Thymus (tissue), 11 donors: ENCODE results near the gene ASTL. TPM values are rescaled to one million over a fixed set of nuclear protein-coding genes. Genes with fewer than 3 reads are reported as not detected.
"Not testable (repeated sequence)": the region's sequence is repeated elsewhere in the genome, so short reads cannot be mapped to it uniquely, and the experiment has no call there.

ENCODE experiments used
- DNase-seq, 9 donors: peaks; one replicate each; pipeline ENCODE4 v3.0.0-alpha.2; 2013; ENCODE audit warnings: low spot score in 9 of 9, low read depth in 6 of 9, missing footprints in 1 of 9
- H3K27ac ChIP-seq, 2 donors: one replicate each; pipeline ENCODE4 v1.5.1; 2013; ENCODE audit warnings: control low read depth in 1 of 2, low read depth in 1 of 2, low read length in 1 of 2, mild to moderate bottlenecking in 1 of 2, moderate library complexity in 1 of 2
- H3K27me3 ChIP-seq, 2 donors: one replicate each; pipeline ENCODE4 v1.5.1; 2013; ENCODE audit warnings: low read length in 1 of 2; ENCODE audit not compliant: control insufficient read depth in 2 of 2, insufficient read depth in 1 of 2
- H3K36me3 ChIP-seq, 2 donors: one replicate each; pipeline ENCODE4 v1.5.1; 2013; ENCODE audit warnings: low read length in 1 of 2, mild to moderate bottlenecking in 1 of 2, moderate library complexity in 1 of 2; ENCODE audit not compliant: control insufficient read depth in 2 of 2, insufficient read depth in 2 of 2
- H3K4me1 ChIP-seq, 2 donors: one replicate each; pipeline ENCODE4 v1.5.1; 2013; ENCODE audit warnings: low read length in 2 of 2; ENCODE audit not compliant: control insufficient read depth in 2 of 2, insufficient read depth in 2 of 2
- H3K4me3 ChIP-seq, 2 donors: one replicate each; pipeline ENCODE4 v1.5.1; 2013; ENCODE audit warnings: low read length in 2 of 2, control low read depth in 1 of 2, mild to moderate bottlenecking in 1 of 2
- H3K9me3 ChIP-seq, 2 donors: one replicate each; pipeline ENCODE4 v1.5.1; 2013; ENCODE audit warnings: low read length in 1 of 2, mild to moderate bottlenecking in 1 of 2; ENCODE audit not compliant: control insufficient read depth in 2 of 2, insufficient read depth in 1 of 2
- WGBS: extraction: QIAGEN DNeasy Blood & Tissue Kit; methylation state at CpG from one replicate; pipeline ENCODE4 v1.1.7; 2013; 5-methylcytosine and 5-hydroxymethylcytosine counted together
- polyA plus RNA-seq: library from polyadenylated mRNA; stranded (reverse); fragments of 200-250 nt; gene quantifications from one replicate; pipeline ENCODE4 v1.2.3, GENCODE V29; 2013
- total RNA-seq: library from RNA; stranded (reverse); fragments of 120-200 nt; gene quantifications from one replicate; pipeline ENCODE4 v1.2.4, GENCODE V29; 2013
- donor health status: healthy.

The ASTL gene
- total and polyA plus RNA-seq, 2 donors, result 0.42 to 2.9 TPM

DNA sequence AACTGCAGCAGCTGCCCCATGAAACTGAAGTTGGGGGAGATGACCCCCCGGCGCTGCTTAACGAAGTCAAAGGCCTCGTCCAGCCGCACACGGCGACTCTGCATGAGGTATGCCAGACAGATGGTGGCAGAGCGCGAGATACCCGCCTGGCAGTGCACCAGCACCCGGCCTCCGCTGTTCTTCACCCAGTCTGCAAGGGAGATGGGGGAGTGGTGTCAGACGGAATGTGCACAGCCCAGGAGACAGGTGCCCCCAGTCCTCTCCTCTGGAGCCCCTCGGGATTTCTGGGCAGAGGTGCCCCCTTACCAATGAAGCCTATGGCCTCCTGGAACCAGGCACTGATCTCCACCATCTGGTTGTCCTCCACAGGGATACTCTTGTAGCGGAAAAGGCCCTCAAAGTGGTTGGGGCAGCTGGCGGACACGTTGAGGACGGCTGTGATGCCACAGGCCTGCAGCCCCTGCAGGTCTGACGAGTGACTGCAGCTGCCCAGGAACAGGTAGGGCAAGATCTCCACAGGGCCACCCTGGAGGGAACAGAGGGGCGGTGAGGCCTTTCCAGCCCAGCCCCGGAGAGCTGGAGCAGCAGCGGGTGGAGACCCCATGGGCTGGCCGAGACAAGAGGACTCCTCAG, 5.7 kb upstream of the ASTL start:
- peak overlapping the region; percentile 75 to 84 for H3K4me3 ChIP-seq
- H3K36me3 ChIP-seq, result peaks cover 26 to 33% of the 10 kb centered on the region in 2 donors
- H3K27ac ChIP-seq, result peak overlapping the region; percentile 90 to 99
- peaks cover 0 to 2% of the 10 kb centered on the region in 2 donors for H3K27me3 ChIP-seq
- peak in 1 of 9 donors; percentile 68 for DNase-seq
- no peaks in the 10 kb centered on the region for H3K9me3 ChIP-seq
- peaks cover 45 to 73% of the 10 kb centered on the region in 2 donors for H3K4me1 ChIP-seq
- WGBS, result 39% methylated on average over 23 of the region's 23 CpGs

DNA sequence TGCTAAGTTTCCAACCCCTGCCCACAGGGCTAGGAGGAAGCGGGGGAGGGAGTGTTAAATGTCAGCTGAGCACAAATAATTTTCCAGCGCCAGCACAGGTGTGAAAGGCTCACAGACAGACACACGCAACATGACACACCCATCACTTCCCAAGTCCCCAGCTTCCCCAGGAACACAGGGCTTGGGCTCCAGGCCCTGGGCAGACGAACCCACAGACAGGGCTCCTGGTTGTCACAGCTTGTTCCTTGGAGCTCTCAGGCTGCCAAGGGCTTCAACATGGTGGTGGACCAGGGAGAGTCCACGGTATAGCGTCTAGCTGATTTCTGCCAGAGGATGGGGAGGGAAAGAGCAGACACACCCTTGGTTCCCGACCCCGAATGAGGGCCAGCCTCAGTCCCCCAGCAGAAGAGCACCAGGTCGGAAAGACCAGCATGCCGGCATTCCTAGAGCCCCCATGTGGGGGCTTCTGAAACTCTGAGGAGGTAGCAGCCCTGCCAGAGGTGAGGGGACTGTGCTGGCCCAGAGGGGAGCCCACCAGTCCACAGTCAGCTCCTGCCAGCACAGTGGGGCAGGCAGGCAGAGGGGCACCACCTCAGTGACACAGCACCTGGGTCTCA, 5.0 kb upstream of the ASTL start:
- Histone ChIP-seq H3K27me3 (peaks cover 0 to 2% of the 10 kb centered on the region in 2 donors), H3K9me3 (no peaks in the 10 kb centered on the region), H3K4me3 (peak overlapping the region; percentile 75 to 84), H3K36me3 (peaks cover 26 to 33% of the 10 kb centered on the region in 2 donors), H3K27ac (peak overlapping the region; percentile 90 to 99), H3K4me1 (peaks cover 40 to 71% of the 10 kb centered on the region in 2 donors)
- WGBS, result 70% methylated on average over 10 of the region's 10 CpGs
- DNase-seq, result peak in 1 of 9 donors; percentile 49

DNA sequence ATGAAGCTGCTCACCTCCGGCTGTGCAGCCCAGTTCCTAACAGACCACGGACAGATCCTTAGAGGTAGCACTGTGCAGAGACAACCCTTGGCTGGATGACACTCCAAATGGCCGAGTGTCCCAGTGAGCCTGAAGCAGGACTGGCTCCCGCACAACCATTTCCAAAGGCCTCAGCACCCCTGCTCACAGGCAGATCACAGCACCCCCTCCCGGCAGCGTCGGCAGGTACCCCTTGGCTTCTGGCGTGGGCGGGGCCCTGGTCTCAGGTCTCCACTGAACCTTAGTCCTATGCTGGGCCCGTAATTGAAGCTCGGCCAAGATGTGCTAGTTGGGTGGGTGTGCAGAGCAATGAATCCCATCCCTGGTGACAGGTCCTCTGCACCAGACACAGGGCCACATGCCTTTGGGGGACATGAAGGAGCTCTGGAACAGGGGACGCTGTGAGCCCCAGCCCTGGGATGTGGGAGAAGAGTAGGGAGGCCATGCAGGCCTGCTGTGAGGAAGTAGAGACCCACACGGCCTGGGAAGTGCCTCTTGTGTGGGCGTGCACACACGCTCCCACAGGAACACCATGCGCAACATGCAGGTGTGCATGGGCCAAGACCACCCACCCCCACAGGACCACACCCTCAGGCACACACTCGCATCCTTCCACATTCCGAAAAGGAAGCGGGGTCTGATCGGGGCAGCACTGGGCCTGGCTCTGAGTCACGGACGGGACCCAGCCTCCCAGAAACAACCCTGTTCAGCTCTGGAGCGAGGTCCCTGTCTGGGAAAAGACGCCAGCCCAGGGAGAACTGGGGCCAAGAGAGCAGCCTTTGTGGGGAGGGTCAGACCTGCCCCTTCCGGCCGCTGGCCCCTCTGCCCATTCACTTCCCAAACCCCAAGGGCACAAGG, 4.2 kb upstream of the ASTL start:
- peaks cover 0 to 2% of the 10 kb centered on the region in 2 donors for H3K27me3 ChIP-seq
- peak overlapping the region; percentile 8 to 64 for H3K27ac ChIP-seq
- H3K9me3 ChIP-seq, result no peaks in the 10 kb centered on the region
- WGBS, result 91% methylated on average over 26 of the region's 26 CpGs
- H3K4me1 ChIP-seq, result peaks cover 31 to 62% of the 10 kb centered on the region in 2 donors
- DNase-seq, result no peak
- peaks cover 26 to 33% of the 10 kb centered on the region in 2 donors for H3K36me3 ChIP-seq
- peak overlapping the region; percentile 75 to 84 for H3K4me3 ChIP-seq

DNA sequence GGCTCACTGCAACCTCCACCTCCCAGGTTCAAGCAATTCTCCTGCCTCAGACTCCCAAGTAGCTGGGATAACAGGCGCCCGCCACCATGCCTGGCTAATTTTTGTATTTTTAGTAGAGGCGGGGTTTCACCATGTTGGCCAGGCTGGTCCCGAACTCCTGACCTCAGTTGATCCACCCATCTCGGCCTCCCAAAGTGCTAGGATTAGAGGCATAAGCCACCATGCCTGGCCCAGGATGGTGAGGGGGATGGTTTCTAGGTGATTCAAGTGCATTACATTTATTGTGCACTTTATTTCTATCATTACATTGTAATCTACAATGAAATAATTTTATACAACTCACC, 3.3 kb upstream of the ASTL start:
- not testable (repeated sequence) for H3K27ac ChIP-seq, H3K9me3 ChIP-seq, H3K4me3 ChIP-seq, H3K27me3 ChIP-seq, DNase-seq
- WGBS, result 97% methylated on average over 5 of the region's 5 CpGs
- H3K36me3 ChIP-seq, result peaks cover 26 to 33% of the 10 kb centered on the region in 2 donors
- H3K4me1 ChIP-seq, result peaks cover 23 to 54% of the 10 kb centered on the region in 2 donors

DNA sequence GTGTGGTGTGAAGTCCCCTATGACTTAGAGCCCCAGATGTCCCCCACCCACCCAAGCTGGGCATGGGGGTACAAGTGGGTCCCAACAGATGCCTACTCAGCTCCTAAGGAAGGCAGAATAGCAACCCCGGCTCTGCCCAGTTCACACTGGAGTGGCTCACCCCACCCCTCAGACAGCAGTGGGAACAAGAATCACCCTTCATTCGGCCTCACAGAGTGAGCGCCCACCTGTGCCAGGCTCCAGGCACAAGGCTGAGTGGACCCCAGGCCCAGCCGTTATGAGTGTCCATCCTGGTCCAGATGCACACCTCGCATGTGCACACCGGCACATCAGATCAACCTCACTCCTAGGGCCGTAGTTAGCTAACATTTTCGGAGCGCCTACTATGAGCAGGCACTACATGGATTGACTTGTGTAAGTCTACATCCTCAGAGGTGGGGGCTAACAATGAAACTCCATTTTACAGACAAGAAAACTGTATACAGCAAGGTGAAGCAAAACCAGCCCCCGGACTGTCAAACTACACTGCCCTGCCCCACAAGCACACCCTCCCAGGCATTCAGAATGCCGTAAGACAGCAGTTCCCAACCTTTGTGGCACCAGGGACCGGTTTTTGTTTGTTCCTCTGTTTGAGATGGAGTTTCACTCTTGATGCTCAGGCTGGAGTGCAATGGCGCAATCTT, 2.8 kb upstream of the ASTL start:
- Histone ChIP-seq H3K4me1 (peaks cover 21 to 48% of the 10 kb centered on the region in 2 donors), H3K27ac (peak overlapping the region; percentile 42 to 43), H3K9me3 (no peaks in the 10 kb centered on the region), H3K36me3 (peaks cover 26 to 33% of the 10 kb centered on the region in 2 donors), H3K4me3 (no peak overlapping the region), H3K27me3 (peaks cover 0 to 2% of the 10 kb centered on the region in 2 donors)
- DNase-seq, result no peak
- 96% methylated on average over 13 of the region's 13 CpGs for WGBS

DNA sequence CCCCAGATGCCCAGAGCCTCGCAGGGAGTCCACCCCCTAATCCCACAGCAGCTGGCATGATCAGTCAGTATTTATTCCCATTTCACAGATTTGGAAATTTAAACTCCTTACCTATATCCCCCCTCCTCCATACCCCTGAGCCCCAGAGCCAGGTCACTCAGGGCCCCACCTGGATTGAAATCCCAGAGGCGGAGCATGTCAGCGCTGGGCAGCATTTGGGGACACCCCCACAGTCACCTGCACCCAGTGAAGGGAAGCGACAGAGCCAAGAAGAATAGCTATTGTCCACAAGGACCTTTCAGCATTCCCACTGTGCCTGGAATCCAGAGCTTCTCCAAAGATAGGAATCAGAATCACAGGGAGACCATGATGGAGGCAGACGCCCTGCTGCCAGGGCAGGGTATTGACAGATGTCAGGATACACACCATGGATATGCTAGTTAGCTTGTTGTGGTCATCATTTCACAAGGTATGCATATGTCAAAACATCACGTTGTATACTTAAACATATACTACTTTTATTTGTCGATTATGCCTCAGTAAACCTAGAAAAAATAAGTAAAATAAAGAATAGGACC, 968 bp upstream of the ASTL start:
- Histone ChIP-seq H3K4me3 (no peak overlapping the region), H3K27ac (peak overlapping the region; percentile 9 to 60), H3K4me1 (peaks cover 21 to 39% of the 10 kb centered on the region in 2 donors), H3K9me3 (no peaks in the 10 kb centered on the region), H3K27me3 (peaks cover 0 to under 1% of the 10 kb centered on the region in 2 donors), H3K36me3 (peaks cover 24 to 32% of the 10 kb centered on the region in 2 donors)
- 96% methylated on average over 7 of the region's 7 CpGs for WGBS
- no peak for DNase-seq

DNA sequence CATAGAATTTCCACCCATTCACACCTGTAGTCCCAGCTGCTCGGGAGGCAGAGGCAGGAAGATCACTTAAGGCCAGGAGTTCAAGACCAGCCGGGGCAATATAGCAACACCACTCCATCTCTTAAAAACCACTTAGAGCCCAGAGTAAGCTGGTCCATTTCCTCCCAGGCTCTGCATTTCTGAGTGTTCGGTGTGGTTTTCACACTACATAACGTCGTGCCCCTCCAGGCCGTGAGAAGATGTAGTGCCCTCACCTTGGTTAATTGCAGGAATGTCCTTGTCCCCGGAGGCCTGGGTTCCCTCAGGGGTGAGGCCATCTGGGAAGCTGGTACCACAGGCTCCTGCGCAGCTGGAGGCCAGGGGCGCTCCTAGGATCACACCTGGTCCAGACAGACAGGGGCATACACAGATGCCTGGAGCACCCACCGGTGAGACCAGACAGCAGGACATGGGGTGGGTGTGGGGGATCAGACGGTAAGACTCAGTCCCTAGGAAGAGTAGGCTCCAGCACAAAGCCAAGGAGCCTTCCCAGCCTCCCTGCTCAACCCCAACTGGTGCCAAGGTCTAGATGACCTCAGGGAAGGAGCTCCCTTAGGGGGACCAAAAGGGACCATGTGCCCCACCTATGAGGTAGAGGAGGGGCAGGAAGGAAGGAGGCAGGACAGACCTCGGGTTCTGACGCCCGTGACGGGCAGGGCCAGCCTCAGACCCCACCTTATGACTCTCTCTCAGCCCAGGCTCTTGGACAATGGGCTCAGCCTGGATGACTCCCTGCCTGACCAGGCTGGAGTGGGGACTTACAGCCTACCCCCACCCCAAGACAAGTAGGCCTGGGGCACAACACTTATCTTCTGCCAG, 752 bp downstream of the ASTL start:
- Histone ChIP-seq H3K4me3 (no peak overlapping the region), H3K4me1 (peaks cover 16 to 24% of the 10 kb centered on the region in 2 donors), H3K27ac (no peak overlapping the region), H3K27me3 (no peaks in the 10 kb centered on the region), H3K9me3 (no peaks in the 10 kb centered on the region), H3K36me3 (peaks cover 7 to 15% of the 10 kb centered on the region in 2 donors)
- 87% methylated on average over 15 of the region's 15 CpGs for WGBS
- DNase-seq, result no peak
